Spleen (tissue), 7 donors: ENCODE results near the gene DDAH1.

Source experiments
- CTCF ChIP-seq, 11 experiments: fragments of 200-600 bp in 7 of 11; fragments of 450-650 bp in 4 of 11; sonication (generic) in 4 of 11; IDR thresholded peaks in 8 of 11; conservative IDR thresholded peaks in 3 of 11; 1 replicate in 7 of 11; 2 replicates in 4 of 11; pipeline versions ENCODE4 v1.4.0 to v1.8.0; 2016 to 2021; ENCODE audit warnings: antibody characterized with exemption in 11 of 11, inconsistent platforms in 4 of 11, mild to moderate bottlenecking in 1 of 11
- POLR2A ChIP-seq, 3 donors: fragments of 450-650 bp; IDR thresholded peaks; one replicate each; pipeline ENCODE4 v1.5.1; 2017; ENCODE audit warnings: antibody characterized with exemption in 3 of 3, mild to moderate bottlenecking in 1 of 3
- POLR2AphosphoS5 ChIP-seq, 3 donors: sonication (generic); formaldehyde crosslinking; IDR thresholded peaks; one replicate each; pipeline ENCODE4 v1.5.1; 2017; ENCODE audit warnings: antibody characterized with exemption in 3 of 3
- donor health status: DM: no; HTN: no; CAD: no; lungs with moderate emphysema.
- donor health status: DM: no; HTN: no; CAD: no.
- donor health status: DM: no; HTN: no; CAD: no.

DNA sequence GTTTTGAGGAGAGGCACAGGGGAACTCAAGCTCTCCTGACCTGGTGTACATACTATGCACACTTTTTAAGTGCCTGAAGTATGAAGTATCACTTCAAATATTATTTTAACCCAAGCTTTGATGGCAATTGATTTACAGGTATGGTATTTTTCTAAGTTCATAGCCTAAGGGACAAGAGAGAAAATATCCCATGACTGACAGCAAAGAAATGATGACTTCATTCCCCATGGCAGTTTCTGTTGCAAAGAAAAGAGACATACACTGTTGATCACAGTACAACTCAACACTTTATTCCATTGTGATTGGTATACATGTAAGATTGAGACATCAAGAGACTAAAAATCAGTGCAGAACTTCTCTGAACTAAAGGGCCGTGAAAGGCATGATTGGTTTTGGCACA is 146.7 kb downstream of the DDAH1 start:
- no peak for TF ChIP-seq POLR2AphosphoS5 (IDR thresholded peaks at IDR 0.05)
- no peak for TF ChIP-seq POLR2A (IDR thresholded peaks at IDR 0.05)
- no peak for TF ChIP-seq CTCF (IDR thresholded peaks at IDR 0.05 in 8 of 11, conservative IDR thresholded peaks at IDR 0.05 in 3 of 11)
